Mammary epithelial cell (primary cell): ENCODE data around the gene NECTIN2.
"Not testable (repeated sequence)": the region's sequence is repeated elsewhere in the genome, so short reads cannot be mapped to it uniquely, and the experiment has no call there.

Source experiments
- EZH2 ChIP-seq: IDR thresholded peaks from 2 replicates; pipeline ENCODE4 v1.6.1; 2012; ENCODE audit warnings: low read length, inconsistent platforms, borderline replicate concordance
- TF ChIP-seq, protein P1 (sequence below), 2 donors: IDR thresholded peaks in 1 of 2; conservative IDR thresholded peaks in 1 of 2; 2 replicates each; pipeline ENCODE4 v1.5.1; 2011 to 2012; ENCODE audit warnings: inconsistent platforms in 2 of 2, low read length in 2 of 2, mild to moderate bottlenecking in 2 of 2, control low read depth in 1 of 2, low read depth in 1 of 2; ENCODE audit not compliant: insufficient read depth in 1 of 2; ENCODE audit errors: extremely low read depth in 1 of 2

DNA sequence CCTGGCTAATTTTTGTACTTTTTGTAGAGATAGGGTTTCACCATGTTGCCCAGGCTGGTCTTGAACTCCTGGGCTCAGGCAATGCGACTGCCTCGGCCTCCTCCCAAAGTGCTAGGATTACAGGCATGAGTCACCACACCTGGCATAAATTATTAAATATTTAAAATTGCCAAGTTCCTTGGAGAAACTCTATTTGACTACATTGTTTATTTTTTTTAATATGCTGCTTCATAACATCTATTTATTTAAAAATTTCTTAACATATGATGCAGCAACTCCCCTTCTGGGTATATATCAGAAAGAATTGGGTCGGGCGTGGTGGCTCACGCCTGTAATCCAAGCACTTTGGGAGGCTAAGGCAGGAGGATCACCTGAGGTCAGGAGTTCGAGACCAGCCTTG lies 13.2 kb upstream of the NECTIN2 start:
- TF ChIP-seq, protein P1, sequence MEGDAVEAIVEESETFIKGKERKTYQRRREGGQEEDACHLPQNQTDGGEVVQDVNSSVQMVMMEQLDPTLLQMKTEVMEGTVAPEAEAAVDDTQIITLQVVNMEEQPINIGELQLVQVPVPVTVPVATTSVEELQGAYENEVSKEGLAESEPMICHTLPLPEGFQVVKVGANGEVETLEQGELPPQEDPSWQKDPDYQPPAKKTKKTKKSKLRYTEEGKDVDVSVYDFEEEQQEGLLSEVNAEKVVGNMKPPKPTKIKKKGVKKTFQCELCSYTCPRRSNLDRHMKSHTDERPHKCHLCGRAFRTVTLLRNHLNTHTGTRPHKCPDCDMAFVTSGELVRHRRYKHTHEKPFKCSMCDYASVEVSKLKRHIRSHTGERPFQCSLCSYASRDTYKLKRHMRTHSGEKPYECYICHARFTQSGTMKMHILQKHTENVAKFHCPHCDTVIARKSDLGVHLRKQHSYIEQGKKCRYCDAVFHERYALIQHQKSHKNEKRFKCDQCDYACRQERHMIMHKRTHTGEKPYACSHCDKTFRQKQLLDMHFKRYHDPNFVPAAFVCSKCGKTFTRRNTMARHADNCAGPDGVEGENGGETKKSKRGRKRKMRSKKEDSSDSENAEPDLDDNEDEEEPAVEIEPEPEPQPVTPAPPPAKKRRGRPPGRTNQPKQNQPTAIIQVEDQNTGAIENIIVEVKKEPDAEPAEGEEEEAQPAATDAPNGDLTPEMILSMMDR (conservative IDR thresholded peaks at IDR 0.05 in 1 of 2, IDR thresholded peaks at IDR 0.05 in 1 of 2; ENCODE audit: extremely low read depth in 1 of 2, insufficient read depth in 1 of 2, low read depth in 1 of 2, low read length in 2 of 2): not testable (repeated sequence)
- not testable (repeated sequence) for TF ChIP-seq EZH2
